Type B pancreatic cell (in vitro differentiated cells): ENCODE results near the gene DNAJC5. TPM values are rescaled to one million over a fixed set of nuclear protein-coding genes. Genes with fewer than 3 reads are reported as not detected.
"Not testable (repeated sequence)": the region's sequence is repeated elsewhere in the genome, so short reads cannot be mapped to it uniquely, and the experiment has no call there.

Source experiments
- DNase-seq: peaks from one replicate; pipeline ENCODE4 v3.0.0; 2021; ENCODE audit warnings: mixed read lengths; ENCODE audit not compliant: unreplicated experiment; ENCODE audit errors: extremely low spot score
- H3K27ac Mint-ChIP-seq: 2 replicates; pipeline ENCODE4 v1.8.0; 2021; ENCODE audit warnings: mild to moderate bottlenecking, mixed read lengths
- H3K27me3 Mint-ChIP-seq: 2 replicates; pipeline ENCODE4 v1.8.0; 2021; ENCODE audit warnings: mixed read lengths
- H3K36me3 Mint-ChIP-seq: 2 replicates; pipeline ENCODE4 v1.8.0; 2021; ENCODE audit warnings: mixed read lengths
- H3K4me1 Mint-ChIP-seq: one replicate; pipeline ENCODE4 v1.8.0; 2021; ENCODE audit warnings: mixed read lengths; ENCODE audit not compliant: unreplicated experiment
- H3K4me3 Mint-ChIP-seq: 2 replicates; pipeline ENCODE4 v1.8.0; 2021; ENCODE audit warnings: mild to moderate bottlenecking, mixed read lengths
- H3K9me3 Mint-ChIP-seq: 2 replicates; pipeline ENCODE4 v1.8.0; 2021; ENCODE audit warnings: mixed read lengths
- CTCF ChIP-seq: fragments of 200-600 bp; sonication (generic); conservative IDR thresholded peaks from 2 replicates; pipeline ENCODE4 v1.5.0; 2021; ENCODE audit warnings: antibody characterized with exemption, mild to moderate bottlenecking
- total RNA-seq: library from RNA; stranded (reverse); gene quantifications from 2 replicates; pipeline ENCODE4 v1.2.1, GENCODE V29; 2021; ENCODE audit warnings: low replicate concordance

DNAJC5 gene
- total RNA-seq, 1 donor from 2014 or later = 44.1 TPM

DNA sequence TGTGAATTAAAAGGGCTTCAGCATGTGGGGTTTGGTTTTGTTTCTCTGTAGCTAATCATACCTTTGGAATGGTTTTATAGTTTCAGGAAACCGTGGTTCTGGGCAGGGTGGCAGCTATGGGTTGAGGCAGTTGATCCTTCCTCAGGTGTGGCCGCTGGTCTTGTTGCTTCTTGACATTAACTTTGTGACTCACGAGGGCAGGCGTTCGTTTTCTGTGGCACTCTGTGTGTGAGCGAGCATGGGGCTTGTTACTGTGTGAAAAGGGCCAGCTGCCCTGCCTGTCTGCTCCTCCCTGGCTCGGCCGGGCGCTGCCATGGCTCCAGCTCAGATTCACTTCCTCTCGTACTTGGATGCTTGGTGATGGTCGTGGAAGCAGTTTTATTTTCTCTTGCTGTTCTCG is 16.2 kb downstream of the DNAJC5 start:
- peaks cover 14% of the 10 kb centered on the region for H3K36me3 Mint-ChIP-seq
- no peak for TF ChIP-seq CTCF
- no peaks in the 10 kb centered on the region for H3K9me3 Mint-ChIP-seq
- H3K4me3 Mint-ChIP-seq = no peak overlapping the region
- H3K4me1 Mint-ChIP-seq = peaks cover 23% of the 10 kb centered on the region
- H3K27ac Mint-ChIP-seq = no peak overlapping the region
- H3K27me3 Mint-ChIP-seq = no peaks in the 10 kb centered on the region
- no peak for DNase-seq

DNA sequence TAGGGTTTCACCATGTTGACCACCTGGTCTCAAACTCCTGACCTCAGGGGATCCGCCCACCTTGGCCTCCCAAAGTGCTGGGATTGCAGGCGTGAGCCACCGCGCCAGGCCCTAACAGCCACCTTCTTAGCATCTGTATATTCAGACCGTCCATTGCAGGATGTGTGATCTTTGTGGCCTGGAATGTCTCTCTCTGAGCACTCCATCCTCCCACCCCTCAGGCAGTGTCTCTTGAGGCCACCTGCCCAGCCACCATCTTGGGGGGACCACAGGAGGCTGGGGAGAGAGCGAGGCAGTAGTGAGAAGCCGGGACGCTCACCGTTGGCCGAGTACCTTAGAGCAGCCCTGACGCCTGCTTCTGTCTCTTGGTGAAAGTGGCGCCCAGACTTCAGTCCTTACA is 18.8 kb downstream of the DNAJC5 start:
- H3K27me3 Mint-ChIP-seq = no peaks in the 10 kb centered on the region

GRCh38 chr20:63915471-63915870 is 20.5 kb downstream of the DNAJC5 start:
- Mint-ChIP-seq H3K4me1 (peaks cover 14% of the 10 kb centered on the region), H3K27ac (no peak overlapping the region), H3K36me3 (peaks cover 7% of the 10 kb centered on the region), H3K9me3 (no peaks in the 10 kb centered on the region), H3K4me3 (no peak overlapping the region), H3K27me3 (no peaks in the 10 kb centered on the region)
- TF ChIP-seq CTCF = no peak
- no peak for DNase-seq

More for the DNA sequence above, 18.8 kb downstream of the DNAJC5 start:
- no peaks in the 10 kb centered on the region for H3K9me3 Mint-ChIP-seq
- H3K4me3 Mint-ChIP-seq = no peak overlapping the region
- peaks cover 11% of the 10 kb centered on the region for H3K36me3 Mint-ChIP-seq
- DNase-seq = no peak
- peaks cover 18% of the 10 kb centered on the region for H3K4me1 Mint-ChIP-seq
- no peak for TF ChIP-seq CTCF
- H3K27ac Mint-ChIP-seq = no peak overlapping the region

DNA sequence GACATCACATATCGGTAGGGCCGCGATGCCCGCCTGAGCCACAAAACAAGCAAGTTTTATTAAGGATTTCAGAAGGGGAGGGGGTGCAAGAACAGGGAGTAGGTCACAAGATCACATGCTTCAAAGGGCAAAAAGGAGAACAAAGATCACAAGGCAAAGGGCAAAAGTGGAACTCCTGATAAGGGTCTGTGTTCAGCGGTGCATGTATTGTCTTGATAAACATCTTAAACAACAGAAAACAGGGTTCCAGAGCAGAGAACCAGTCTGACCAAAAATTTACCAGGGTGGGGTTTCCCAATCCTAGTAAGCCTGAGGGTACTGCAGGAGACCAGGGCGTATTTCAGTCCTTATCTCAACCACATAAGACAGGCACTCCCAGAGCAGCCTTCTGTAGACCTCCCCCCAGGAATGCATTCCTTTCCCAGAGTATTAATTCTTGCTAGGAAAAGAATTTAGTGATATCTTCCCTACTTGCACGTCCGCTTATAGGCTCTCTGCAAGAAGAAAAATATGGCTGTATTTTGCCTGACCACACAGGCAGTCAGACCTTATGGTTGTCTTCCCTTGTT is 21.5 kb downstream of the DNAJC5 start:
- not testable (repeated sequence) for H3K9me3 Mint-ChIP-seq, H3K27me3 Mint-ChIP-seq, H3K4me1 Mint-ChIP-seq, H3K36me3 Mint-ChIP-seq, H3K27ac Mint-ChIP-seq, H3K4me3 Mint-ChIP-seq, DNase-seq

DNA sequence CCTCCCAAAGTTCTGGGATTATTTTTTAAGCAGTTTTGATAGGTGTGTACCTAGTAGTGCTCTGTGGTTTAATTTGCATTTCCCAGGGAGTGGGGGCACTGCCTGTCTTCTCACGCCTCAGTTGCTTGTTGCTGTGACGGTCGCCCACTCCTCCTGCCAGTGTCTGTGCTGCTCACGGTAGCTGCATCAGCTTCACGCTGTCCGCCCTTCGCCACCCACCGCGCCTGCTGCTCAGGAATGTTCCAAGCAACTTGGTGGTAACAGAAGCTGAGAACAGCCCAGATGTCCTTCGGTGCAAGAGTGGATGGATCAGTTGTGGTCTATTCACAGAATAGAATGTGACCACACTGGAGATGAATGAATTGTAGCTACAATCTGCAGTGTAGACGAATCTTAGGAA is 22.9 kb downstream of the DNAJC5 start:
- no peak overlapping the region for H3K27ac Mint-ChIP-seq
- DNase-seq = no peak
- H3K36me3 Mint-ChIP-seq = peaks cover 7% of the 10 kb centered on the region
- no peaks in the 10 kb centered on the region for H3K27me3 Mint-ChIP-seq
- no peak for TF ChIP-seq CTCF
- peaks cover 5% of the 10 kb centered on the region for H3K4me1 Mint-ChIP-seq
- no peak overlapping the region for H3K4me3 Mint-ChIP-seq
- H3K9me3 Mint-ChIP-seq = no peaks in the 10 kb centered on the region

DNA sequence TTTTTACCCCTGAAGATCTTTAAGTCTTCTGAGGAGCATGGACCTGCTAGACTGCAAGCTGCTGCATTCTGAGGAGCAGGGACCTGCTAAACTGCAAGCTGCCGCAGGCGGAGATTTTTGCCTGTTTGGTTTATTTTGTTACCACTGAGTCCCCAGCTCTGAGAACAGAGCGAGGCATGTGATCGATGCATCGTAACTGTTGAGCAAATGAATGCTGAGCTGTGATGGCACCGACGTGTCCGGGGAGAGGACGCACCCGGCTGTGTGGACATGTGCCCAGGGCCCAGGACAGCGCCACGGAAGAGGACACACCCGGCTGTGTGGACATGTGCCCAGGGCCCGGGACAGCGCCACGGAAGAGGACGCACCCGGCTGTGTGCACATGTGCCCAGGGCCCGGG is 24.2 kb downstream of the DNAJC5 start:
- Mint-ChIP-seq H3K27ac (no peak overlapping the region), H3K4me3 (no peak overlapping the region), H3K27me3 (no peaks in the 10 kb centered on the region), H3K9me3 (no peaks in the 10 kb centered on the region), H3K4me1 (no peaks in the 10 kb centered on the region), H3K36me3 (peaks cover 7% of the 10 kb centered on the region)
- no peak for DNase-seq
- no peak for TF ChIP-seq CTCF
